HepG2 (cell line): ENCODE results near the gene LAMB2. TPM values are rescaled to one million over a fixed set of nuclear protein-coding genes. Genes with fewer than 3 reads are reported as not detected.
A peak's percentile ranks its signal among the peaks of the same experiment; 100 is the strongest.

Source experiments
- ELF3 ChIP-seq: IDR thresholded peaks from 2 replicates; pipeline ENCODE4 v1.6.1; 2016; ENCODE audit warnings: missing genetic modification reagents, missing compliant biosample characterization
- ESRRA ChIP-seq: sonication (generic); formaldehyde crosslinking; IDR thresholded peaks from 2 replicates; pipeline ENCODE4 v1.5.1; 2020; ENCODE audit warnings: mild to moderate bottlenecking, low read depth, missing genetic modification reagents
- FLYWCH1 ChIP-seq: sonication (generic); formaldehyde crosslinking; IDR thresholded peaks from 2 replicates; pipeline ENCODE4 v1.8.1; 2023; ENCODE audit warnings: mild to moderate bottlenecking, missing genetic modification reagents
- HNF4G ChIP-seq, 2 experiments: sonication (generic) in 1 of 2; formaldehyde crosslinking in 1 of 2; IDR thresholded peaks; 2 replicates each; pipeline versions ENCODE4 v1.4.0 to v1.6.1; 2011 to 2020; ENCODE audit warnings: borderline replicate concordance in 2 of 2, low read depth in 2 of 2, mild to moderate bottlenecking in 2 of 2, low read length in 1 of 2, missing genetic modification reagents in 1 of 2, moderate library complexity in 1 of 2
- IRF2 ChIP-seq: IDR thresholded peaks from 2 replicates; pipeline ENCODE4 v1.6.1; 2018; ENCODE audit warnings: missing genetic modification reagents, missing compliant biosample characterization
- JUNB ChIP-seq: sonication (generic); formaldehyde crosslinking; IDR thresholded peaks from 2 replicates; pipeline ENCODE4 v1.8.0; 2022; ENCODE audit warnings: missing genetic modification reagents, mild to moderate bottlenecking, borderline replicate concordance
- KDM3A ChIP-seq: IDR thresholded peaks from 2 replicates; pipeline ENCODE4 v1.6.1; 2018; ENCODE audit warnings: low read depth, missing compliant biosample characterization
- KLF15 ChIP-seq: sonication (generic); formaldehyde crosslinking; IDR thresholded peaks from 2 replicates; pipeline ENCODE4 v1.8.1; 2023; ENCODE audit warnings: borderline replicate concordance, mild to moderate bottlenecking, inconsistent platforms, missing genetic modification reagents, mixed read lengths
- MATR3 ChIP-seq: sonication (generic); formaldehyde crosslinking; IDR thresholded peaks from 2 replicates; pipeline ENCODE4 v1.4.0; 2020; ENCODE audit warnings: missing genetic modification reagents
- PHF21A ChIP-seq: sonication (generic); formaldehyde crosslinking; IDR thresholded peaks from 2 replicates; pipeline ENCODE4 v1.5.0; 2020; ENCODE audit warnings: mild to moderate bottlenecking, missing genetic modification reagents
- POLR2G ChIP-seq: fragments of 200-400 bp; formaldehyde crosslinking; IDR thresholded peaks from 2 replicates; pipeline ENCODE4 v1.6.1; 2018; ENCODE audit warnings: mild to moderate bottlenecking, low read depth, low read length, moderate library complexity
- PPARG ChIP-seq: conservative IDR thresholded peaks from 2 replicates; pipeline ENCODE4 v1.6.1; 2016; ENCODE audit warnings: missing biosample characterization, missing genetic modification reagents
- RAD21 ChIP-seq: fragments of 450-650 bp; formaldehyde crosslinking; IDR thresholded peaks from 2 replicates; pipeline ENCODE4 v1.5.0; 2020; ENCODE audit warnings: mild to moderate bottlenecking
- RBFOX2 ChIP-seq: fragments of 200-400 bp; formaldehyde crosslinking; IDR thresholded peaks from 2 replicates; pipeline ENCODE4 v1.6.1; 2017; ENCODE audit warnings: low read depth, mild to moderate bottlenecking, low read length
- SP4 ChIP-seq: sonication (generic); formaldehyde crosslinking; IDR thresholded peaks from 2 replicates; pipeline ENCODE4 v1.8.1; 2023; ENCODE audit warnings: mild to moderate bottlenecking, missing genetic modification reagents
- ZSCAN31 ChIP-seq: sonication (generic); formaldehyde crosslinking; IDR thresholded peaks from 2 replicates; pipeline ENCODE4 v1.5.0; 2020; ENCODE audit warnings: low read depth, mild to moderate bottlenecking, missing genetic modification reagents
- polyA plus RNA-seq, 8 experiments: library from polyadenylated mRNA; depleted of rRNA in 3 of 8; stranded (reverse) in 7 of 8; unstranded in 1 of 8; fragments of >200 nt; fragmentation: Illumina TruSeq in 4 of 8; extraction: Trizol in 4 of 8; gene quantifications; 2 replicates each; pipeline versions ENCODE4 v1.2.1 to v1.2.3, GENCODE V29; 2011 to 2016; ENCODE audit warnings: low read depth in 4 of 8, missing spikeins in 1 of 8, mixed read lengths in 1 of 8; ENCODE audit not compliant: insufficient read depth in 1 of 8
- total RNA-seq, 5 experiments: library from RNA; depleted of rRNA; stranded (reverse); fragments of >200 nt; fragmentation: Illumina TruSeq; extraction: Trizol; gene quantifications; 2 replicates each; pipeline ENCODE4 v1.2.3, GENCODE V29; 2016; ENCODE audit warnings: low read depth in 1 of 5
- TF ChIP-seq, protein P1 (sequence below): sonication (generic); formaldehyde crosslinking; IDR thresholded peaks from 2 replicates; pipeline ENCODE4 v1.4.0; 2020; ENCODE audit warnings: missing genetic modification reagents, borderline replicate concordance
- TF ChIP-seq, protein P2 (sequence below): sonication (generic); formaldehyde crosslinking; IDR thresholded peaks from 2 replicates; pipeline ENCODE4 v1.8.0; 2022; ENCODE audit warnings: mild to moderate bottlenecking, missing genetic modification reagents, moderate library complexity
- TF ChIP-seq, protein P3 (sequence below): fragments of 450-650 bp; IDR thresholded peaks from 2 replicates; pipeline ENCODE4 v1.6.1; 2016
- TF ChIP-seq, protein P4 (sequence below): sonication (generic); formaldehyde crosslinking; IDR thresholded peaks from 2 replicates; pipeline ENCODE4 v1.5.0; 2020; ENCODE audit warnings: mild to moderate bottlenecking, missing genetic modification reagents, borderline replicate concordance

Gene LAMB2
- total and polyA plus RNA-seq, 2 of the 13 experiments (the other 11 are each of a cell fraction or from before 2014, with no cell fraction given), result 208 to 443 TPM

DNA sequence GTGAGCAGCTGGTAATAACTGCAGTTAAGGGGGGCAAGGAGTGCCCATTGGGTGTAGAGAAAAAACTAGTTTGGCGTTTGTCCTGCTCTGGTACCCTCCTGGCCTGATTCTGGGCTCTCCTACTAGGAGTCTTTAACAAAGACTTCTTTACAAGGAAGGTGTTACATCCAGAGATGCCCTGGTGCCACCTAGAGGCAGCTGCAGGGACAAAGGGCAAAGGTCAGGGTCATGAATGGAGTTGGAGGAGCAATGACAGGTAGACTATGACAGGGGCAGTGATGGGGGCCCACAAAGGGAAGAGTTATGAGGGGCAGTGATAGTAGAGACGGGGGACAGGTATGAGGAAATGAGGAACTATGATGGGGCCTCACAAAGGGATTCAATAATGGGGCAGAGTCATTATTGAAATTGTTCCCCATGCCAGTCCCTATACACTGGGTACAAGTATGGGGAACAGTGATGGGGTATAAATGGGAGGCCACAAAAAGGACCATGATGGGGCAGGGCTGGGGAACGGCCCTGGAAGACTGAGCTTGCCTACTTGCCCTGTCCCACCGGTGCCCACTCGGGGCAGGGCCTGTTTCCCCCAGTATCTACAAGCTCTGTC, 25.4 kb upstream of the LAMB2 start (continued):
- TF ChIP-seq KLF15 (CRISPR knock-in tag) (no peak), POLR2G (peak; percentile 14; the same call in 1 of the 2 replicates), ESRRA (CRISPR knock-in tag) (peak; percentile 97), HNF4G (IDR thresholded peaks at IDR 0.05; ENCODE audit: borderline replicate concordance, low read depth, low read length) (peak; percentile 99), HNF4G (CRISPR knock-in tag; IDR thresholded peaks at IDR 0.05; ENCODE audit: borderline replicate concordance, low read depth) (peak; percentile 92), KDM3A (no peak), MATR3 (CRISPR knock-in tag) (no peak), ZSCAN31 (CRISPR knock-in tag) (no peak), PHF21A (CRISPR knock-in tag) (peak; percentile 22; the same call in 1 of the 2 replicates), ELF3 (CRISPR knock-in tag) (0 out of 2 replicates have a peak, but pooled peaks have one; percentile 40), IRF2 (no peak), FLYWCH1 (CRISPR knock-in tag) (no peak), JUNB (CRISPR knock-in tag) (no peak), SP4 (no peak), PPARG (CRISPR knock-in tag) (peak; percentile 77), RAD21 (CRISPR knock-in tag) (peak; percentile 56; the same call in 1 of the 2 replicates), RBFOX2 (no peak)
- TF ChIP-seq, protein P1, sequence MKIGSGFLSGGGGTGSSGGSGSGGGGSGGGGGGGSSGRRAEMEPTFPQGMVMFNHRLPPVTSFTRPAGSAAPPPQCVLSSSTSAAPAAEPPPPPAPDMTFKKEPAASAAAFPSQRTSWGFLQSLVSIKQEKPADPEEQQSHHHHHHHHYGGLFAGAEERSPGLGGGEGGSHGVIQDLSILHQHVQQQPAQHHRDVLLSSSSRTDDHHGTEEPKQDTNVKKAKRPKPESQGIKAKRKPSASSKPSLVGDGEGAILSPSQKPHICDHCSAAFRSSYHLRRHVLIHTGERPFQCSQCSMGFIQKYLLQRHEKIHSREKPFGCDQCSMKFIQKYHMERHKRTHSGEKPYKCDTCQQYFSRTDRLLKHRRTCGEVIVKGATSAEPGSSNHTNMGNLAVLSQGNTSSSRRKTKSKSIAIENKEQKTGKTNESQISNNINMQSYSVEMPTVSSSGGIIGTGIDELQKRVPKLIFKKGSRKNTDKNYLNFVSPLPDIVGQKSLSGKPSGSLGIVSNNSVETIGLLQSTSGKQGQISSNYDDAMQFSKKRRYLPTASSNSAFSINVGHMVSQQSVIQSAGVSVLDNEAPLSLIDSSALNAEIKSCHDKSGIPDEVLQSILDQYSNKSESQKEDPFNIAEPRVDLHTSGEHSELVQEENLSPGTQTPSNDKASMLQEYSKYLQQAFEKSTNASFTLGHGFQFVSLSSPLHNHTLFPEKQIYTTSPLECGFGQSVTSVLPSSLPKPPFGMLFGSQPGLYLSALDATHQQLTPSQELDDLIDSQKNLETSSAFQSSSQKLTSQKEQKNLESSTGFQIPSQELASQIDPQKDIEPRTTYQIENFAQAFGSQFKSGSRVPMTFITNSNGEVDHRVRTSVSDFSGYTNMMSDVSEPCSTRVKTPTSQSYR (CRISPR knock-in tag), result 0 out of 2 replicates have a peak, but pooled peaks have one; percentile 22
- TF ChIP-seq, protein P2, sequence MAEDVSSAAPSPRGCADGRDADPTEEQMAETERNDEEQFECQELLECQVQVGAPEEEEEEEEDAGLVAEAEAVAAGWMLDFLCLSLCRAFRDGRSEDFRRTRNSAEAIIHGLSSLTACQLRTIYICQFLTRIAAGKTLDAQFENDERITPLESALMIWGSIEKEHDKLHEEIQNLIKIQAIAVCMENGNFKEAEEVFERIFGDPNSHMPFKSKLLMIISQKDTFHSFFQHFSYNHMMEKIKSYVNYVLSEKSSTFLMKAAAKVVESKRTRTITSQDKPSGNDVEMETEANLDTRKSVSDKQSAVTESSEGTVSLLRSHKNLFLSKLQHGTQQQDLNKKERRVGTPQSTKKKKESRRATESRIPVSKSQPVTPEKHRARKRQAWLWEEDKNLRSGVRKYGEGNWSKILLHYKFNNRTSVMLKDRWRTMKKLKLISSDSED (CRISPR knock-in tag), result no peak
- TF ChIP-seq, protein P3, sequence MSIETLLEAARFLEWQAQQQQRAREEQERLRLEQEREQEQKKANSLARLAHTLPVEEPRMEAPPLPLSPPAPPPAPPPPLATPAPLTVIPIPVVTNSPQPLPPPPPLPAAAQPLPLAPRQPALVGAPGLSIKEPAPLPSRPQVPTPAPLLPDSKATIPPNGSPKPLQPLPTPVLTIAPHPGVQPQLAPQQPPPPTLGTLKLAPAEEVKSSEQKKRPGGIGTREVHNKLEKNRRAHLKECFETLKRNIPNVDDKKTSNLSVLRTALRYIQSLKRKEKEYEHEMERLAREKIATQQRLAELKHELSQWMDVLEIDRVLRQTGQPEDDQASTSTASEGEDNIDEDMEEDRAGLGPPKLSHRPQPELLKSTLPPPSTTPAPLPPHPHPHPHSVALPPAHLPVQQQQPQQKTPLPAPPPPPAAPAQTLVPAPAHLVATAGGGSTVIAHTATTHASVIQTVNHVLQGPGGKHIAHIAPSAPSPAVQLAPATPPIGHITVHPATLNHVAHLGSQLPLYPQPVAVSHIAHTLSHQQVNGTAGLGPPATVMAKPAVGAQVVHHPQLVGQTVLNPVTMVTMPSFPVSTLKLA, result no peak
- TF ChIP-seq, protein P4, sequence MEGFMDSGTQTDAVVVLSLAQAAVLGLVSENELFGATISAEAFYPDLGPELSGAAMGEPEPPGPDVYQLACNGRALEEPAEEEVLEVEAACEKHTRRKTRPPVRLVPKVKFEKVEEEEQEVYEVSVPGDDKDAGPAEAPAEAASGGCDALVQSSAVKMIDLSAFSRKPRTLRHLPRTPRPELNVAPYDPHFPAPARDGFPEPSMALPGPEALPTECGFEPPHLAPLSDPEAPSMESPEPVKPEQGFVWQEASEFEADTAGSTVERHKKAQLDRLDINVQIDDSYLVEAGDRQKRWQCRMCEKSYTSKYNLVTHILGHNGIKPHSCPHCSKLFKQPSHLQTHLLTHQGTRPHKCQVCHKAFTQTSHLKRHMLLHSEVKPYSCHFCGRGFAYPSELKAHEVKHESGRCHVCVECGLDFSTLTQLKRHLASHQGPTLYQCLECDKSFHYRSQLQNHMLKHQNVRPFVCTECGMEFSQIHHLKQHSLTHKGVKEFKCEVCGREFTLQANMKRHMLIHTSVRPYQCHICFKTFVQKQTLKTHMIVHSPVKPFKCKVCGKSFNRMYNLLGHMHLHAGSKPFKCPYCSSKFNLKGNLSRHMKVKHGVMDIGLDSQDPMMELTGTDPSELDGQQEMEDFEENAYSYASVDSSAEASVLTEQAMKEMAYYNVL (CRISPR knock-in tag), result no peak
